Globus pallidus (tissue), 1 donor: ENCODE measurements around the gene ARIH2.
"Not testable (repeated sequence)": the region's sequence is repeated elsewhere in the genome, so short reads cannot be mapped to it uniquely, and the experiment has no call there.

Source experiments
- DNase-seq: peaks from one replicate; pipeline ENCODE4 v3.0.0-alpha.2; 2015; ENCODE audit warnings: low spot score

ARIH2 gene

DNA sequence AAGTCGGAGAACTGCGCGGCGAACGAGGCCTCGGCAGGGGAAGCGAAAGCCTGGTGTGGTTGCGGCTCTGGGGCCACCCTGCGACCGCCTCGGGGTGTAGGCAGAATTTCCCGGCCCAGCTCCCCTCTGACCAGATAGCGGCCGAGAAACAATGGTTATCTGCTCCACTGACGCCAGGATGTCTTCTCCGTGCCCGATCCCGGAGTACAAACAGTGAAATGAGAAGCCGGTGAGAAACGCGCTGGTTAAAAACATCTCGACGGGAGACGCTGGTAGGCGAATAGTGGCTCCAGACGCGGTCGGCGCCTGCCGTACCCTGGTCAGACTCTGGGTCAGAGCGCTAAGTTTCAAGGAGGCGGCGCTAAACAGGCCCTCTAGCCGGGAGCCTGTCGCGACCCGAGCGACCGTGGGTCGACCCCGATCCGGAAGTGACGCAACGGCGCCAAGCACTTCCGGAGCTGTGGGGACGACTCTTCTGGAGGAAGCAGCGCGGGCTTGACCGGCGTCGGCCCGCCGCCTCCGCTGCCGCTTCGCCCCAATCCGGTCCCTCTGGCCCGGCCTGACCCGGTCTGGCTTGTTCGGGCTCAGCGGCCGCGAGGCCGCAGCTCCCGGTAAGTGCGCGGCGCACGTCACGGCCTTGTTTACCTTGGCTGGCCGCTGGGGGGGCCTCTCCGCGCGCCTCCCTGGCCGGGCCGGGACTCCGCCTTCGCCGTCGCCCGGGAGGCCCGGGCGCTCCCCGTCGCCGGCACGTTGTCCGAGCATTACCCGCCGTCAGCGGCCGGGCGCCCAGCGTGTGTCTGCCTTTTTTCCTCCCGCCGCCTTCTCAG lies at the start of gene ARIH2:
Gene ARIH2, plus strand, starts transcription at position 455 of the 827 bp plus-strand sequence. CDS start 8,717 bp downstream, outside the sequence.
- DNase-seq = peak; percentile 92

DNA sequence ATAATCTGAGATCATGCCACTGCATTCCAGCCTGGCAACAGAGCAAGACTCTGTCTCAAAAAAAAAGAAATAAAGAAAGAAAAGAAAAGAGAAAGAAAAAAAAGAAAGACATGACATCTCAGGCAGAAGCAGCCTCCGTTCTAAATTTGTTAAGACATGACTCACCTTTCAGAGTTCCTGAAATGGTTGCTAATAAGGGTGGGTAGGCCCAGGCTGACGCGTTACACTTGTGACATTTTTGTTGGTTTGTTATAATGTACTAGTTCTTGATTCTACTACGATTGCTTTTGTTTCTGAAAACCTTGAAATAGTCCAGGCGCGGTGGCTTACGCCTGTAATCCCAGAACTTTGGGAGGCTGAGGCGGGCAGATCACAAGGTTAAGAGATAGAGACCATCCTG lies 41.0 kb upstream of the ARIH2 start:
- DNase-seq = no peak

GRCh38 chr3:48879307-48879993 lies 39.2 kb upstream of the ARIH2 start:
- no peak for DNase-seq

DNA sequence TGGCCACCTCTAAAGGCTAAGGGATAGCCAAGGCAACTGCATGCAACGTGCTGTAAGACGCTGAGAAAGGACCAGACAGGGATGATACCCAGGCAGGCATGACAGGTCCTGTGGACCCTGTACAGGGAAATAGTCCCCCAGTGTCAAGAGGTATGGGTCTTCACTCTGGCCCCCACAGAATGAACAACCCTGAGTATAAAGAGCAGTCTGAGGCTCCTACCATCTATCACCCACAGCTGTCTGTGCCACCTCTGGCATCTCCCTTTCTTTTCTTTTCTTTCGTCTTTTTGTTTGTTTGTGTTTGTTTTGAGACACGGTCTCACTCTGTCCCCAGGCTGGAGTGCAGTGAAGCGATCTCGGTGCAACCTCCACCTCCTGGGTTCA lies 38.7 kb upstream of the ARIH2 start:
- DNase-seq = no peak

DNA sequence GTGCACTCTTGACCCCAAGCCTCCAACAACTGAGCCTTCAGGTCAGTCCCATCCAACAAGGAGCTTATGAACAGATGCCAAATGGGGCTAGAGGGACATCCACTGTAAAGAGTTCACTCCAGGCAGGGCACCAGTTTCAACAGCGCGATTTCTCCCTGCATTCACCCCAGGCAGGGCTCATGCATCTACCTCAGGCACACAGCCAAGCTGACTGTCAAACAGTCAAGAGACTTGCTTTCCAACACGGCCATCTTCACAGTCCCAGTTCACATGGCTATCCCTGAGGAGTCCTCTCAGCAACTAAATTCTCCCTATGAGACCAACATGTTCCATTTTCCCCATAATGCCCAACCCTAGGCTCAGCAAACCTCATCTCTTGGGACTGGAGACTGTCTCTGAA lies 37.6 kb upstream of the ARIH2 start:
- no peak for DNase-seq

GRCh38 chr3:48881652-48882114 lies 37.0 kb upstream of the ARIH2 start:
- no peak for DNase-seq

DNA sequence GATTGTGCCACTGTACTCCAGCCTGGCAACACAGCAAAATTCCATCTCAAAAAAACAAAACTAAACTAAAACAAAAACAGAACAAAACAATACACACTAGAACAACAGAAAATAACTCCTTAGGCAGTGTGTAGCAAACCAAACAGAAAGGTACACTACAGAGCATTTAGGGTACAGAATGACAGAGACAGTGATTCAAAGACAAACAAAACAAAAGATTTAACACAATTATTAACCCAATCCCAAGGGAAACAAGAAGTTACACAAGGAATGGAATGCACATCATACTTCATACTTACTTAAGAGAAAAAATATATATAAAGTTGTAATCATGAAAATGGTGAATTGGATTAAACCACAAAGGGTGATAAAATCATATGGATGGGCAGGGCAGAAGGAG lies 32.9 kb upstream of the ARIH2 start:
- DNase-seq = no peak

DNA sequence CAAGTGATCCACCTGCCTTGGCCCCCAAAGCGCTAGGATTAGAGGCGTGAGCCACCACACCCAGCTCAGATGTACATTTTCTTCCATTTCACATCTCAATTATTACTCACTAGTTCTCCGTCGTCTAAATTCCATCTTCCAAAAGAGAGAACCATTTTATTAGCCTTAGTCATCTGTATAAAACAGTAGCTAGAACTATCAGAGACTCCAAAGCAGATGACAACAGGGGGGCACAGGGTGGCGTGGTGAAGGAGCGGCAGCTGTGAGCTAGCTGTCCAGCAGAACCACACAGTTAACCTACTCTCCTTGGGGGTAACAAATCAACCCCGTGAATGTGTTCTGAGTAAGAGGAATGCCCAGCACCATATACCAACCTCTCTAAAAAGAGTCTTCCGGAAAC lies 27.0 kb upstream of the ARIH2 start:
- DNase-seq = no peak

DNA sequence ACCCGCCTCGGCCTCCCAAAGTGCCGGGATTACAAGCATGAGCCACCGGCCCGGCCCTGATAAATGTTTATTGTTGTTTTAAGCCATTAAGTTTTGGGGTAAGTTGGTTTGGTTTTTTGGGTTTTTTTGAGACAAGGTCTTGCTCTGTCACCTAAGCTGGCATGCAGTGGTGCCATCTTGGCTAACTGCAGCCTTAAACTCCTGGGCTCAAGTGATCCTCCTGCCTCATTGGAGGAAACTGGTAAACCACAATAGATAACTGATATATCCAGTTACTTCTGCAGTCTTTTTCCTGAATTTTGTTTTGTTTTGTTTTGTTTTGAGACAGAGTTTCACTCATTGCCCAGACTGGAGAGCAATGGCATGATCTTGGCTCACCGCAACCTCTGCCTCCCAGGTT lies 24.1 kb upstream of the ARIH2 start:
- no peak for DNase-seq

GRCh38 chr3:48896936-48897335 lies 21.7 kb upstream of the ARIH2 start:
- DNase-seq = no peak

GRCh38 chr3:48897460-48898376 lies 20.9 kb upstream of the ARIH2 start:
- DNase-seq = no peak

DNA sequence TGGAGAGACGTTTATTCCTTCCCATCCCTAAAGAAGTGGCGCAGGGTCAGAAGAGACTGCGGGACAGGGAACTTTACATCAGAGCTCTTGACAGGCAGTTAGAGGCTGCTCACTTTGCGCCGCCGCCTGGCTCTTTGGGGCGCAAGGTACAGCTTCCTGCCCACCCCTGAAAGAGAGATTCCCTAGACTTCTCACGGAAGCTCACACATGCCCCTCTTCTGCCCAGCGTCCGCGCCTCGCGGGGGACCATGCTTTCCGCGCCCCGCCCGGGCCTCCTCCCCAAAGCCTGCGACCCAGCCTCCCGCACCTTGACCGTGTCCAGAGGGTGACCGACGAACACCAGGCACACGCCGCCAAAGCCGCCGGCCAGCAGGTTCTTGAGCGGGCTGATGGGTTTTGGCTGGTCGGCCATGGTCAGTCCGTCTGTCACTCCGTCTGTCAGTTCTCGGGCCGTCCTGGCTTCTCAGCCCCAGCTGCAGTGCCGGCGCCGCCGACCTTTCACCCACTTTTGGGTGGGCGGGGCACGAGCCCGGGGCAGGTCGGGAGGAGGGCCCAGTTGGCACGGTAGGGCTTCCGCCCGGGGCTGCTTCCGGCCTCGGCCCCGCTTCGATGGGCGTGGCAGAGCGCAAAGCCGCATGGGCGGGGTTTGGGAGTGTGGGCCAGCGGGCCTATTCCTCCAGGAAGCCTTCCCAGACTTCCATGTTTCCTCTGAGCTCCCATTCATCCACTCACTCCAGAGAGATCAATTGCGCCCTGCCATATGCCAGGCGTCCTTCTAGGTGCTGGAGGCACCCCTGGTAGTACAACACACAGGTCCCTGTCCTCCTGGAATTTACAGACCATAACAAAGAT lies 20.0 kb upstream of the ARIH2 start, which contains the start of gene SLC25A20:
Gene SLC25A20, minus strand, starts transcription at position 500 of the 852 bp plus-strand sequence. Its CDS starts 88 bp downstream, at position 412.
- peak; percentile 65 for DNase-seq

DNA sequence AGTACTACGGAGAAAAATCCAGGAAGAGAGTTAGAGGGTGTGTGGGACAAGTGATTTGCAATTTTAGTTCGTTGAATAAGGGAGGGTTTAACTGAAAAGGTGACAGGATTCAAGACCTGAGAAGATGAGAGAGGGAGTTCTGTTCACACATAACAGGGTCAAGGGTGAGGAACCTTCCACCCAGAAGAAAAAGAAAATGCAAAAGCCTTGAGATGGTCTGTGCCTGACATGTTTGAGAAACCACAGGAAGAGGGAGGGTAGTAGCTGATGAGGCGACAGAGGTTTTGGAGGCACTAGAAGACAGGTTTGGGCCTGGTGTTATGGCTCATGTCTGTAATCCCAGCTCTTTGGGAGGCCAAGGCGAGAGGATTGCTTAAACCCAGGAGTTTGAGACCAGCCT lies 19.4 kb upstream of the ARIH2 start:
- no peak for DNase-seq

DNA sequence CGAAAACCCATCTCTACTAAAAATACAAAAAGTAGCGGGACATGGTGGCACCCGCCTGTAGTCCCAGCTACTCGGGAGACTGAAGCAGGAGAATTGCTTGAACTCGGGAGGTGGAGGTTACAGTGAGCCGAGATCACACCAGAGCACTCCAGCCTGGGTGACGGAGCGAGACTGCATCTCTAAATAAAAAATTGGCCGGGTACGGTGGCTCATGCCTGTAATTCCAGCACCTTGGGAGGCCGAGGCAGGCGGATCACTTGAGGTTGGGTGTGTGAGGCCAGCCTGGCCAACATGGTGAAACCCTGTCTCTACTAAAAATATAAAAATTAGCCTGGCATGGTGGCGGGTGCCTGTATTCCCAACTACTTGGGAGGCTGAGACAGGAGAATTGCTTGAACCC lies 11.6 kb upstream of the ARIH2 start:
- not testable (repeated sequence) for DNase-seq

GRCh38 chr3:48915296-48915695 lies 3.3 kb upstream of the ARIH2 start:
- no peak for DNase-seq

GRCh38 chr3:48919215-48920138 lies 835 bp downstream of the ARIH2 start:
- DNase-seq = no peak

DNA sequence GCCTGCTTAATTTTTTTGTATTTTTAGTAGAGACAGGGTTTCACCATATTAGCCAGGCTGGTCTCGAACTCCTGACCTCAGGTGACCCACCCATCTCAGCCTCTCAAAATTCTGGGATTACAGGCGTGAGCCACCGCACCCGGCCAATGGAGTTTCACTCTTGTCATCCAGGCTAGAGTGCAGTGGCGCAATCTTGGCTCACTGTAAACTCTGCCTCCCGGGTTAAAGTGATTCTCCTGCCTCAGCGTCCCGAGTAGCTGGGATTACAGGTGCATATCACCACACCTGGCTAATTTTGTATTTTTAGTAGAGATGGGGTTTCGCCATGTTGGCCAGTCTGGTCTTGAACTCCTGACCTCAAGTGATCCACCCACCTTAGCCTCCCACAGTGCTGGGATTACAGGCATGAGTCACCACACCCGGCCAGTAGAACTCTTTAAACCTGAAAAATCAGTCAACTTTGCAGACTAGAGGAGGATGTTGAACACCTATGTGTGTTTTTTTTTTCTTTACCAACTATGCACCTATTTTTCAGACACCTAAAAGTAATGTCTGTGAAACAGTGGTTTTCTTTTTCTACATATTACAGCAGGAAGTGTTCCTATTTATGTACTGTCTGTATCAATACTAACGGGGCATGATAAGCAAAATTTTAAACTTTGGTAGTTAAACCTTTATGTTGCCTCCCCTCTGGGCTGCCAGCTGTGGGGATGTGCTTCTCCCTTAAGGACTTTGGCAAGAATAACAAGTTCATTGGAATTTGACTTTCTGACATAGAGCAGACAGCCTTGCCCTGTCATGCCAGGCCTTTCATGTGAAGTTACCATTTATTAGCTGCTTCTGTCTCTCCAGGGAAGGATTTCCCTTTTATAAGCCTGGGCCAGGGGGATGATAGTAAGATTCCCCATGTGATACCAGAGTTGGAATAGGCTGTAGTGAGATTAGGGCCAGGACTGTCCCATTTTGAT lies 8.1 kb downstream of the ARIH2 start:
- no peak for DNase-seq

GRCh38 chr3:48927928-48928327 lies 9.3 kb downstream of the ARIH2 start:
- no peak for DNase-seq

- no peak for DNase-seq
These were observed 10.0 kb downstream of the ARIH2 start for GRCh38 chr3:48928679-48929078.
